H9 (cell line): ENCODE results near the gene GGT6. TPM values are rescaled to one million over a fixed set of nuclear protein-coding genes. Genes with fewer than 3 reads are reported as not detected.

Source experiments
- DNase-seq: peaks from one replicate; pipeline ENCODE4 v3.0.0-alpha.2; 2017
- H2AFZ ChIP-seq: one replicate; pipeline ENCODE4 v1.6.1; 2013; ENCODE audit warnings: mild to moderate bottlenecking, low read length, control low read depth, moderate library complexity
- H2AK5ac ChIP-seq: 2 replicates; pipeline ENCODE4 v1.6.1; 2013; ENCODE audit warnings: low read length, control low read depth, mixed read lengths; ENCODE audit not compliant: insufficient read length
- H2BK120ac ChIP-seq: one replicate; pipeline ENCODE4 v1.6.1; 2013; ENCODE audit warnings: low read depth, mild to moderate bottlenecking, low read length, control low read depth, inconsistent platforms; ENCODE audit not compliant: poor library complexity, severe bottlenecking
- H2BK12ac ChIP-seq: 2 replicates; pipeline ENCODE4 v1.6.1; 2013; ENCODE audit warnings: low read length, control low read depth, mixed read lengths, low read depth; ENCODE audit not compliant: insufficient read length
- H2BK15ac ChIP-seq: 2 replicates; pipeline ENCODE4 v1.6.1; 2013; ENCODE audit warnings: low read depth, low read length, control low read depth
- H2BK20ac ChIP-seq: one replicate; pipeline ENCODE4 v1.6.1; 2013; ENCODE audit warnings: low read depth, mild to moderate bottlenecking, low read length, control low read depth, inconsistent platforms; ENCODE audit not compliant: poor library complexity, severe bottlenecking
- H2BK5ac ChIP-seq: 2 replicates; pipeline ENCODE4 v1.6.1; 2013; ENCODE audit warnings: low read length, control low read depth, mixed read lengths; ENCODE audit not compliant: insufficient read length
- H3K14ac ChIP-seq: 2 replicates; pipeline ENCODE4 v1.6.1; 2013; ENCODE audit warnings: low read length, control low read depth; ENCODE audit not compliant: insufficient read depth
- H3K18ac ChIP-seq: 2 replicates; pipeline ENCODE4 v1.6.1; 2013; ENCODE audit warnings: low read depth, mild to moderate bottlenecking, mixed read lengths, low read length, control low read depth; ENCODE audit not compliant: insufficient read length
- H3K23ac ChIP-seq: 2 replicates; pipeline ENCODE4 v1.6.1; 2013; ENCODE audit warnings: low read length, control low read depth, mixed read lengths, low read depth; ENCODE audit not compliant: insufficient read length
- H3K23me2 ChIP-seq: 2 replicates; pipeline ENCODE4 v1.6.1; 2013; ENCODE audit warnings: low read depth, mild to moderate bottlenecking, mixed read lengths, low read length, control low read depth; ENCODE audit not compliant: insufficient read length, poor library complexity, severe bottlenecking
- H3K27ac ChIP-seq: 2 replicates; pipeline ENCODE4 v1.5.1; 2013; ENCODE audit warnings: low read length, control low read depth, mixed read lengths, low read depth; ENCODE audit not compliant: insufficient read length
- H3K27me3 ChIP-seq: 2 replicates; pipeline ENCODE4 v1.6.1; 2013; ENCODE audit warnings: low read length, control low read depth, inconsistent platforms; ENCODE audit not compliant: insufficient read depth
- H3K4ac ChIP-seq: 2 replicates; pipeline ENCODE4 v1.6.1; 2013; ENCODE audit warnings: low read depth, mild to moderate bottlenecking, control low read depth, inconsistent platforms, low read length, moderate library complexity
- H3K4me1 ChIP-seq: 2 replicates; pipeline ENCODE4 v1.6.1; 2013; ENCODE audit warnings: low read length, control low read depth, inconsistent platforms; ENCODE audit not compliant: insufficient read depth
- H3K4me2 ChIP-seq: 2 replicates; pipeline ENCODE4 v1.6.1; 2013; ENCODE audit warnings: low read length, control low read depth, mixed read lengths; ENCODE audit not compliant: insufficient read length, insufficient read depth
- H3K56ac ChIP-seq: 2 replicates; pipeline ENCODE4 v1.6.1; 2013; ENCODE audit warnings: low read depth, mild to moderate bottlenecking, mixed read lengths, low read length, control low read depth; ENCODE audit not compliant: insufficient read length
- H3K79me1 ChIP-seq: 2 replicates; pipeline ENCODE4 v1.6.1; 2013; ENCODE audit warnings: low read depth, mild to moderate bottlenecking, moderate library complexity, low read length, control low read depth, inconsistent platforms; ENCODE audit not compliant: insufficient read depth, poor library complexity, severe bottlenecking
- H3K79me2 ChIP-seq: 2 replicates; pipeline ENCODE4 v1.6.1; 2013; ENCODE audit warnings: low read length, control low read depth, inconsistent platforms; ENCODE audit not compliant: insufficient read depth
- H3K9ac ChIP-seq: 2 replicates; pipeline ENCODE4 v1.6.1; 2013; ENCODE audit warnings: low read length, control low read depth, mixed read lengths; ENCODE audit not compliant: insufficient read length; ENCODE audit errors: extremely low read depth
- H3K9me3 ChIP-seq: one replicate; pipeline ENCODE4 v1.6.1; 2013; ENCODE audit warnings: low read depth, low read length, inconsistent platforms; ENCODE audit not compliant: control insufficient read depth
- H3T11ph ChIP-seq: one replicate; pipeline ENCODE4 v1.6.1; 2013; ENCODE audit warnings: mild to moderate bottlenecking, low read length, control low read depth, inconsistent platforms
- H4K20me1 ChIP-seq: one replicate; pipeline ENCODE4 v1.6.1; 2013; ENCODE audit not compliant: control insufficient read depth, insufficient read length, insufficient read depth
- H4K5ac ChIP-seq: 2 replicates; pipeline ENCODE4 v1.6.1; 2013; ENCODE audit warnings: low read depth, mild to moderate bottlenecking, mixed read lengths, low read length, control low read depth; ENCODE audit not compliant: insufficient read length
- H4K8ac ChIP-seq: replicated peaks from 2 replicates; pipeline ENCODE4 v1.6.1; 2013; ENCODE audit warnings: low read length, control low read depth, mixed read lengths, low read depth; ENCODE audit not compliant: insufficient read length
- H4K91ac ChIP-seq: 2 replicates; pipeline ENCODE4 v1.6.1; 2013; ENCODE audit warnings: low read depth, mild to moderate bottlenecking, moderate library complexity, mixed read lengths, low read length, control low read depth; ENCODE audit not compliant: insufficient read length
- H3K27ac Mint-ChIP-seq, 3 experiments: 2 replicates in 2 of 3; 3 replicates in 1 of 3; pipeline ENCODE4 v1.8.0; 2020 to 2021; ENCODE audit warnings: mixed read lengths in 3 of 3, mild to moderate bottlenecking in 1 of 3, moderate library complexity in 1 of 3
- H3K27me3 Mint-ChIP-seq: 2 replicates; pipeline ENCODE4 v1.8.0; 2021; ENCODE audit warnings: low read depth, mild to moderate bottlenecking, moderate library complexity, mixed read lengths
- H3K36me3 Mint-ChIP-seq, 3 experiments: 2 replicates in 2 of 3; 3 replicates in 1 of 3; pipeline ENCODE4 v1.8.0; 2020 to 2021; ENCODE audit warnings: low read depth in 3 of 3, mixed read lengths in 3 of 3; ENCODE audit not compliant: insufficient read depth in 1 of 3
- H3K4me1 Mint-ChIP-seq, 2 experiments: 2 replicates each; pipeline ENCODE4 v1.8.0; 2020; ENCODE audit warnings: mixed read lengths in 2 of 2
- H3K4me3 Mint-ChIP-seq, 2 experiments: 2 replicates in 1 of 2; 3 replicates in 1 of 2; pipeline ENCODE4 v1.8.0; 2020 to 2021; ENCODE audit warnings: mild to moderate bottlenecking in 2 of 2, mixed read lengths in 2 of 2, moderate library complexity in 1 of 2
- H3K9me3 Mint-ChIP-seq, 2 experiments: 2 replicates in 1 of 2; 3 replicates in 1 of 2; pipeline ENCODE4 v1.8.0; 2020; ENCODE audit warnings: mild to moderate bottlenecking in 2 of 2, mixed read lengths in 2 of 2, moderate library complexity in 1 of 2
- WGBS: extraction: QIAGEN DNeasy Blood & Tissue Kit; methylation state at CpG from one replicate; pipeline ENCODE4 v1.1.7; 2013; ENCODE audit warnings: missing lambda C conversion rate, low lambda C conversion rate, mixed read lengths; ENCODE audit not compliant: insufficient read length; ENCODE audit errors: extremely low coverage; 5-methylcytosine and 5-hydroxymethylcytosine counted together
- total RNA-seq: library from RNA; stranded (reverse); gene quantifications from 2 replicates; pipeline ENCODE4 v1.2.1, GENCODE V29; 2021
- TF ChIP-seq, protein P1 (sequence below): fragments of 200-600 bp; sonication (generic); conservative IDR thresholded peaks from 3 replicates; pipeline ENCODE4 v1.8.0; 2021; ENCODE audit warnings: antibody characterized with exemption, mild to moderate bottlenecking

GGT6 gene
- total RNA-seq, 1 experiment from 2014 or later: 0.17 TPM

DNA sequence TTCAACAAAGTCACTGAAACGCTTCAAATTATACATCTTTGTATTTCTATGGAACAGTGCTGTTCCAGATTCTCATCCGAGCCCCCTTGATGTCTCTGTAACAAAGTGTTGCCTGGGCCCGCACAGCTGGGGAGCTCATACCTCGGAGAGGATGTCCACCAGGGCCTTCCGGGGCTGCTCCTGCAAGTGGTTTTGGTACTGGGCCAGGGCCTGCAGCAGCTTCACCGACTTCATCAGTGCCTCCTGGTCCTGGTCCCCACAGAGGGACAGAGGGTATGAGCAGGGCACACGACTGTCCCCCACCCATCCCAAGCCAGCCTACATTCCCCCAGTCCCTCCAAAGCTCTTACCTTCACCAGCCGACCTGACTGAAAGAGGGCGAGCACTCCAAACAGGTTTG, 6.7 kb downstream of the GGT6 start:
- H3K4me1 ChIP-seq: peaks cover 4% of the 10 kb centered on the region; the same call in 1 of the 2 replicates
- WGBS: no CpG with 5 or more reads among the region's 9 CpGs
- peaks cover 3% of the 10 kb centered on the region for H4K20me1 ChIP-seq
- H4K5ac ChIP-seq: no peak overlapping the region
- H3K27ac ChIP-seq: no peak overlapping the region
- Mint-ChIP-seq H3K9me3 (no peaks in the 10 kb centered on the region), H3K27me3 (no peaks in the 10 kb centered on the region), H3K4me3 (peak overlapping the region; percentile 94 to 95), H3K27ac (peak overlapping the region in 1 of 3 experiments; percentile 70; a peak in 1 of 7 replicates), H3K4me1 (peaks cover 19 to 28% of the 10 kb centered on the region in 2 experiments), H3K36me3 (peaks cover 34 to 63% (median 50%) of the 10 kb centered on the region in 3 experiments)
- H2AK5ac ChIP-seq: no peak overlapping the region
- H3K9ac ChIP-seq: no peak overlapping the region
- no peak overlapping the region for H3K56ac ChIP-seq
- H3K23ac ChIP-seq: no peak overlapping the region
- no peak for DNase-seq
- H4K91ac ChIP-seq: no peak overlapping the region
- peaks cover 9% of the 10 kb centered on the region; the same call in 1 of the 2 replicates for H3K79me2 ChIP-seq
- no peak overlapping the region for H4K8ac ChIP-seq
- no peaks in the 10 kb centered on the region for H3K9me3 ChIP-seq
- no peak overlapping the region for H3T11ph ChIP-seq
- H3K27me3 ChIP-seq: no peaks in the 10 kb centered on the region
- H3K4me2 ChIP-seq: peak overlapping the region; percentile 60
- no peak overlapping the region for H2BK12ac ChIP-seq
- H2BK120ac ChIP-seq: no peak overlapping the region
- H2BK20ac ChIP-seq: no peak overlapping the region
- TF ChIP-seq, protein P1, sequence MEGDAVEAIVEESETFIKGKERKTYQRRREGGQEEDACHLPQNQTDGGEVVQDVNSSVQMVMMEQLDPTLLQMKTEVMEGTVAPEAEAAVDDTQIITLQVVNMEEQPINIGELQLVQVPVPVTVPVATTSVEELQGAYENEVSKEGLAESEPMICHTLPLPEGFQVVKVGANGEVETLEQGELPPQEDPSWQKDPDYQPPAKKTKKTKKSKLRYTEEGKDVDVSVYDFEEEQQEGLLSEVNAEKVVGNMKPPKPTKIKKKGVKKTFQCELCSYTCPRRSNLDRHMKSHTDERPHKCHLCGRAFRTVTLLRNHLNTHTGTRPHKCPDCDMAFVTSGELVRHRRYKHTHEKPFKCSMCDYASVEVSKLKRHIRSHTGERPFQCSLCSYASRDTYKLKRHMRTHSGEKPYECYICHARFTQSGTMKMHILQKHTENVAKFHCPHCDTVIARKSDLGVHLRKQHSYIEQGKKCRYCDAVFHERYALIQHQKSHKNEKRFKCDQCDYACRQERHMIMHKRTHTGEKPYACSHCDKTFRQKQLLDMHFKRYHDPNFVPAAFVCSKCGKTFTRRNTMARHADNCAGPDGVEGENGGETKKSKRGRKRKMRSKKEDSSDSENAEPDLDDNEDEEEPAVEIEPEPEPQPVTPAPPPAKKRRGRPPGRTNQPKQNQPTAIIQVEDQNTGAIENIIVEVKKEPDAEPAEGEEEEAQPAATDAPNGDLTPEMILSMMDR: no peak
- no peak overlapping the region for H3K18ac ChIP-seq
- no peaks in the 10 kb centered on the region for H3K79me1 ChIP-seq
- H3K23me2 ChIP-seq: peaks cover 11% of the 10 kb centered on the region
- H3K4ac ChIP-seq: no peak overlapping the region
- no peak overlapping the region for H3K14ac ChIP-seq
- H2AFZ ChIP-seq: no peak overlapping the region
- no peak overlapping the region for H2BK5ac ChIP-seq
- H2BK15ac ChIP-seq: no peak overlapping the region
